GM12891 (cell line): Measurements from ENCODE around the gene IGFL4.

Source experiments
- DNase-seq: peaks from one replicate; pipeline ENCODE4 v3.0.0; 2011; ENCODE audit warnings: low spot score; ENCODE audit not compliant: insufficient read length
- FAIRE-seq: peaks from 2 replicates; lab custom pipeline; 2011; peaks lifted over from hg19 to GRCh38; lab: Jason Lieb, UNC
- PAX5 ChIP-seq: IDR thresholded peaks from 2 replicates; pipeline ENCODE4 v1.6.1; 2011; ENCODE audit warnings: low read length, moderate library complexity, mild to moderate bottlenecking; ENCODE audit not compliant: insufficient read depth, severe bottlenecking
- POLR2A ChIP-seq: IDR thresholded peaks from 2 replicates; pipeline ENCODE4 v1.6.1; 2011; ENCODE audit warnings: low read depth, low read length, control low read depth
- POLR2AphosphoS5 ChIP-seq: IDR thresholded peaks from 2 replicates; pipeline ENCODE4 v1.6.1; 2011; ENCODE audit warnings: low read depth, low read length, control low read depth
- POU2F2 ChIP-seq: IDR thresholded peaks from 2 replicates; pipeline ENCODE4 v1.6.1; 2011; ENCODE audit warnings: low read depth, mild to moderate bottlenecking, control low read depth, low read length, moderate library complexity
- SPI1 ChIP-seq: IDR thresholded peaks from 2 replicates; pipeline ENCODE4 v1.6.1; 2011; ENCODE audit warnings: low read depth, low read length, control low read depth
- TAF1 ChIP-seq: IDR thresholded peaks from 2 replicates; pipeline ENCODE4 v1.6.1; 2011; ENCODE audit warnings: low read depth, low read length, control low read depth

The IGFL4 gene

GRCh38 chr19:46065486-46066071 is 24.8 kb upstream of the IGFL4 start:
- TF ChIP-seq POLR2A (no peak), POU2F2 (no peak), TAF1 (no peak), POLR2AphosphoS5 (no peak)
- DNase-seq: no peak
- no peak for FAIRE-seq

- TF ChIP-seq POLR2AphosphoS5 (no peak), TAF1 (no peak), SPI1 (no peak), POLR2A (no peak), POU2F2 (no peak), PAX5 (no peak)
- DNase-seq (no peak), FAIRE-seq (no peak)
Measured at GRCh38 chr19:46063201-46063600, 22.4 kb upstream of the IGFL4 start.

- TF ChIP-seq PAX5 (no peak), SPI1 (no peak), TAF1 (no peak), POLR2A (no peak), POU2F2 (no peak), POLR2AphosphoS5 (no peak)
- DNase-seq (no peak), FAIRE-seq (no peak)
Measured at GRCh38 chr19:46060012-46060411, 19.2 kb upstream of the IGFL4 start.

- no peak for TF ChIP-seq POLR2A
- no peak for TF ChIP-seq POLR2AphosphoS5
- TF ChIP-seq TAF1: no peak
- no peak for TF ChIP-seq POU2F2
- no peak for TF ChIP-seq SPI1
- TF ChIP-seq PAX5: no peak
- DNase-seq: no peak
- no peak for FAIRE-seq
Measured at GRCh38 chr19:46058778-46059177, 18.0 kb upstream of the IGFL4 start.

GRCh38 chr19:46056536-46056935 is 15.7 kb upstream of the IGFL4 start:
- TF ChIP-seq POLR2AphosphoS5 (no peak), PAX5 (no peak), TAF1 (no peak), POU2F2 (no peak), POLR2A (no peak), SPI1 (no peak)
- FAIRE-seq (no peak), DNase-seq (no peak)

GRCh38 chr19:46052896-46053295 is 12.1 kb upstream of the IGFL4 start:
- no peak for TF ChIP-seq PAX5
- no peak for TF ChIP-seq POLR2AphosphoS5
- no peak for TF ChIP-seq POU2F2
- no peak for FAIRE-seq
- DNase-seq: no peak

GRCh38 chr19:46049597-46049996 is 8.8 kb upstream of the IGFL4 start:
- peak; percentile 20 for FAIRE-seq
- TF ChIP-seq POU2F2: no peak
- no peak for TF ChIP-seq POLR2A
- TF ChIP-seq PAX5: no peak
- no peak for TF ChIP-seq TAF1
- TF ChIP-seq SPI1: no peak
- TF ChIP-seq POLR2AphosphoS5: no peak
- DNase-seq: no peak

GRCh38 chr19:46043519-46043918 is 2.7 kb upstream of the IGFL4 start:
- no peak for FAIRE-seq
- TF ChIP-seq POU2F2: no peak
- TF ChIP-seq POLR2A: no peak
- TF ChIP-seq PAX5: no peak
- no peak for TF ChIP-seq POLR2AphosphoS5
- no peak for TF ChIP-seq SPI1
- no peak for TF ChIP-seq TAF1
- no peak for DNase-seq

GRCh38 chr19:46042252-46042883 is 1.6 kb upstream of the IGFL4 start:
- DNase-seq (no peak), FAIRE-seq (no peak)
- TF ChIP-seq POLR2AphosphoS5: no peak
- TF ChIP-seq POLR2A: no peak

- DNase-seq (no peak), FAIRE-seq (no peak)
- TF ChIP-seq POLR2AphosphoS5: no peak
- TF ChIP-seq TAF1: no peak
- TF ChIP-seq POLR2A: no peak
- no peak for TF ChIP-seq PAX5
- no peak for TF ChIP-seq POU2F2
- TF ChIP-seq SPI1: no peak
Measured at GRCh38 chr19:46040125-46040524, 677 bp downstream of the IGFL4 start.
